ENCODE measurements around the gene FOLR3.
"Not testable (repeated sequence)": the region's sequence is repeated elsewhere in the genome, so short reads cannot be mapped to it uniquely, and the experiment has no call there.

FOLR3 gene

GRCh38 chr11:72139500-72139899, 4.0 kb downstream of the FOLR3 start:
- no peaks in the 10 kb centered on the region for H3K27me3 ChIP-seq (ENCODE audit: insufficient read depth, low read length)
- no peaks in the 10 kb centered on the region for H3F3A ChIP-seq (ENCODE audit: insufficient read depth, low read length)
- H3K36me3 ChIP-seq (ENCODE audit: insufficient read depth, low read length) = no peaks in the 10 kb centered on the region
- no peaks in the 10 kb centered on the region for H3K4me1 ChIP-seq (ENCODE audit: insufficient read depth, low read length, severe bottlenecking)
- H3K9me2 ChIP-seq (ENCODE audit: low read depth, low read length) = no peaks in the 10 kb centered on the region
- no peak overlapping the region for H3K4me2 ChIP-seq (ENCODE audit: low read length)
- no peak overlapping the region for H3K27ac ChIP-seq (ENCODE audit: low read depth, low read length, poor library complexity, severe bottlenecking)
- no peak overlapping the region for H2AFZ ChIP-seq (ENCODE audit: low read length)
- TF ChIP-seq EZH2 (IDR thresholded peaks at IDR 0.05; ENCODE audit: borderline replicate concordance, low read length) (no peak), CTCF (IDR thresholded peaks at IDR 0.05; ENCODE audit: low read length) (no peak)
- no peaks in the 10 kb centered on the region for H4K20me1 ChIP-seq (ENCODE audit: insufficient read depth, low read length)
- no peaks in the 10 kb centered on the region for H3K9me3 ChIP-seq (ENCODE audit: low read length)
- no peak overlapping the region for H3K4me3 ChIP-seq (ENCODE audit: low read depth, low read length, poor library complexity, severe bottlenecking)
- no peaks in the 10 kb centered on the region for H3K79me2 ChIP-seq (ENCODE audit: insufficient read depth, low read length)
- H3K9ac ChIP-seq (ENCODE audit: low read length) = no peak overlapping the region

DNA sequence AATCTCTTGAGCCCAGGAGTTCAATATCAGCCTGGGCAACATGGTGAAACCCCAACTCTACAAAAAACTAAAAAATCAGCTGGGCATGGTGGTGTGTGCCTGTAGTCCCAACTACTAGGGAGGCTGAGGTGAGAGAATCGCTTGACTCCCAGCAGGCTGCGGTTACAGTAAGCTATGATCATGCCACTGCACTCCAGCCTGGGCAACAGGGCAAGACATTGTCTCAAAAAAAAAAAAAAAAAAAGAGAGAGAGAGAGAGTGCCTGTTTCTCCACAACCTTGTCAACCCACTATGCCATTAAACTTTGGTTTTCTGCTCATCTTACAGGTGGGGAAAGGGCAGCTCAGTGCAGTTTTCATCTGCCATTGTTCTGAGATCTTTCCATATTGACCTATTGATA, 5.1 kb downstream of the FOLR3 start:
- no peak overlapping the region for H3K4me3 ChIP-seq (ENCODE audit: low read depth, low read length, poor library complexity, severe bottlenecking)
- no peaks in the 10 kb centered on the region for H3K27me3 ChIP-seq (ENCODE audit: insufficient read depth, low read length)
- H3K9ac ChIP-seq (ENCODE audit: low read length) = no peak overlapping the region
- H3K4me1 ChIP-seq (ENCODE audit: insufficient read depth, low read length, severe bottlenecking) = no peaks in the 10 kb centered on the region
- no peak overlapping the region for H2AFZ ChIP-seq (ENCODE audit: low read length)
- H3K36me3 ChIP-seq (ENCODE audit: insufficient read depth, low read length) = no peaks in the 10 kb centered on the region
- no peaks in the 10 kb centered on the region for H3K9me2 ChIP-seq (ENCODE audit: low read depth, low read length)
- H3K79me2 ChIP-seq (ENCODE audit: insufficient read depth, low read length) = no peaks in the 10 kb centered on the region
- H4K20me1 ChIP-seq (ENCODE audit: insufficient read depth, low read length) = no peaks in the 10 kb centered on the region
- no peaks in the 10 kb centered on the region for H3F3A ChIP-seq (ENCODE audit: insufficient read depth, low read length)
- H3K27ac ChIP-seq (ENCODE audit: low read depth, low read length, poor library complexity, severe bottlenecking) = no peak overlapping the region
- TF ChIP-seq EZH2 (IDR thresholded peaks at IDR 0.05; ENCODE audit: borderline replicate concordance, low read length) = no peak
- no peak for TF ChIP-seq CTCF (IDR thresholded peaks at IDR 0.05; ENCODE audit: low read length)
- H3K9me3 ChIP-seq (ENCODE audit: low read length) = no peaks in the 10 kb centered on the region
- H3K4me2 ChIP-seq (ENCODE audit: low read length) = no peak overlapping the region

DNA sequence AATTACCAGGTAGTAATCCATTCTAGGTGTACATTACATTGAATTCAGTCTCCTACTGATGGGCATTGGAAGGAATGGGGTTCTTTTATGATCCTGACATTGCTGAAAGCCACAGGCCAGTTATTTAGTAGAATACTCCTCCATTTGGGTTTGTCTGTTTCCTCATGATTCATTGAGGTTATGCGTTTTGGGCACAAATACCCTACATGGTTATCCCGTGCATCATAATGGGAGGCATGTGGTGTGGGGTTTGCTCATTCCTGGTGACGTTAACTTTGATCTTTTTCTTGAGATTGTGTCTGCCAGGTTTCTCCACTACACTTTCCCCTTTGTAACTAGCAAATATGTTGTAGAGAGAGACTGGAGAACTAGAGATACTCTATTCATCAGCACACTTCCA, 5.5 kb downstream of the FOLR3 start:
- H3F3A ChIP-seq (ENCODE audit: insufficient read depth, low read length) = no peaks in the 10 kb centered on the region
- no peaks in the 10 kb centered on the region for H3K79me2 ChIP-seq (ENCODE audit: insufficient read depth, low read length)
- no peak overlapping the region for H2AFZ ChIP-seq (ENCODE audit: low read length)
- TF ChIP-seq CTCF (IDR thresholded peaks at IDR 0.05; ENCODE audit: low read length) (no peak), EZH2 (IDR thresholded peaks at IDR 0.05; ENCODE audit: borderline replicate concordance, low read length) (no peak)
- H3K27me3 ChIP-seq (ENCODE audit: insufficient read depth, low read length) = no peaks in the 10 kb centered on the region
- no peaks in the 10 kb centered on the region for H3K36me3 ChIP-seq (ENCODE audit: insufficient read depth, low read length)
- H3K9ac ChIP-seq (ENCODE audit: low read length) = no peak overlapping the region
- H3K4me3 ChIP-seq (ENCODE audit: low read depth, low read length, poor library complexity, severe bottlenecking) = no peak overlapping the region
- no peak overlapping the region for H3K27ac ChIP-seq (ENCODE audit: low read depth, low read length, poor library complexity, severe bottlenecking)
- no peaks in the 10 kb centered on the region for H4K20me1 ChIP-seq (ENCODE audit: insufficient read depth, low read length)
- H3K9me3 ChIP-seq (ENCODE audit: low read length) = no peaks in the 10 kb centered on the region
- no peak overlapping the region for H3K4me2 ChIP-seq (ENCODE audit: low read length)
- no peaks in the 10 kb centered on the region for H3K9me2 ChIP-seq (ENCODE audit: low read depth, low read length)
- no peaks in the 10 kb centered on the region for H3K4me1 ChIP-seq (ENCODE audit: insufficient read depth, low read length, severe bottlenecking)

DNA sequence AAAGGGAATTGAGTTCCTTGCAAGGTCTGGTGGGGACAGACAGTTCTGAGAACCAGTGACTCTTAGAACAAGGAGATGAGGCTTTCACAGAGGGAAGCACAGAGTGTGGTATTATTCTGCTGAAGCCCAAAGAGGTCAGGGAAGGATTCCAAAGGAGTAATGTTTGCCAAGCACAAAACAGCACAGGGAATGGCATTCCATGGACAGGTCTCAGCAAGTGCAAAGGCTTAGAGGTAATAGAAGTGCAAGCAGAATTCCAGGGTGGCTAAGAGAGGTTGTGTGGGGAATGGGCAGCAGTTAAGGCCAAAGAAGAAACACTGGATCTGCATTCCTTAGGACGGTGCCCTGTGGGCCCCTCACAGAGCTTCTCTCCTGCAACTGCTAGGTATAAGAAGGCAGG, 6.6 kb downstream of the FOLR3 start:
- not testable (repeated sequence) for H3K9ac ChIP-seq (ENCODE audit: low read length); H3K79me2 ChIP-seq (ENCODE audit: insufficient read depth, low read length); H3K4me2 ChIP-seq (ENCODE audit: low read length); H4K20me1 ChIP-seq (ENCODE audit: insufficient read depth, low read length); H3K36me3 ChIP-seq (ENCODE audit: insufficient read depth, low read length); H3K4me3 ChIP-seq (ENCODE audit: low read depth, low read length, poor library complexity, severe bottlenecking); H3K9me2 ChIP-seq (ENCODE audit: low read depth, low read length); H3K9me3 ChIP-seq (ENCODE audit: low read length); H2AFZ ChIP-seq (ENCODE audit: low read length); H3K27me3 ChIP-seq (ENCODE audit: insufficient read depth, low read length); H3K27ac ChIP-seq (ENCODE audit: low read depth, low read length, poor library complexity, severe bottlenecking); H3K4me1 ChIP-seq (ENCODE audit: insufficient read depth, low read length, severe bottlenecking); H3F3A ChIP-seq (ENCODE audit: insufficient read depth, low read length)

DNA sequence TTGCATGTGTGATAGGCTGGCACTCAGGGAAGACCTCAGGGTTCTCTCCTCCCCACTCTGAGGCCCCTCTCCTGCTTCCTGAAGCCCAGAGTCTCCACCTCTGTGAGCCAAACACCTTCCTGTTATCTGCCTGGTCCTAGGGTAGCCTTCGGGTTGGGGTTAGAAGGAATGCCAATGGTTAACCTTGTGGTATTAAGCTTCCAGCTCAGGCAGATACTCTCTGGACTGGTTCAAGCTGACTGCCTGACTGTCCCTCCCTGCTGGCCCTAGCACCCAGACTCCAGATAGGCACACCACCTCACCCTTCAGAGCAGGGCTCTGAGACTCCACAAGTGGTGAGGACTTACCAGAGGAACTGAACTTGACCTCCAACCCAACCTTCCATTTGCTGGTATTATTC, 7.0 kb downstream of the FOLR3 start:
- not testable (repeated sequence) for H3K9me2 ChIP-seq (ENCODE audit: low read depth, low read length); H3K4me3 ChIP-seq (ENCODE audit: low read depth, low read length, poor library complexity, severe bottlenecking); H3K4me2 ChIP-seq (ENCODE audit: low read length); H3K27ac ChIP-seq (ENCODE audit: low read depth, low read length, poor library complexity, severe bottlenecking); H3K9ac ChIP-seq (ENCODE audit: low read length); H2AFZ ChIP-seq (ENCODE audit: low read length); H3K79me2 ChIP-seq (ENCODE audit: insufficient read depth, low read length); H4K20me1 ChIP-seq (ENCODE audit: insufficient read depth, low read length); H3K36me3 ChIP-seq (ENCODE audit: insufficient read depth, low read length); H3K9me3 ChIP-seq (ENCODE audit: low read length); H3K4me1 ChIP-seq (ENCODE audit: insufficient read depth, low read length, severe bottlenecking); H3K27me3 ChIP-seq (ENCODE audit: insufficient read depth, low read length); H3F3A ChIP-seq (ENCODE audit: insufficient read depth, low read length)

Measured in OCI-LY1 (cell line).